GM18505 (cell line): ENCODE data around the gene MAOA.
A peak's percentile ranks its signal among the peaks of the same experiment; 100 is the strongest.

Experiments used
- ATAC-seq: cut with Tn5 transposase; IDR thresholded peaks from one replicate; pipeline ENCODE4 v1.9.1; 2021; ENCODE audit not compliant: unreplicated experiment
- POLR2A ChIP-seq: IDR thresholded peaks from 4 replicates; pipeline ENCODE4 v1.6.1; 2011; ENCODE audit warnings: borderline replicate concordance; ENCODE audit not compliant: insufficient read depth, insufficient read length; ENCODE audit errors: extremely low read depth

The MAOA gene

DNA sequence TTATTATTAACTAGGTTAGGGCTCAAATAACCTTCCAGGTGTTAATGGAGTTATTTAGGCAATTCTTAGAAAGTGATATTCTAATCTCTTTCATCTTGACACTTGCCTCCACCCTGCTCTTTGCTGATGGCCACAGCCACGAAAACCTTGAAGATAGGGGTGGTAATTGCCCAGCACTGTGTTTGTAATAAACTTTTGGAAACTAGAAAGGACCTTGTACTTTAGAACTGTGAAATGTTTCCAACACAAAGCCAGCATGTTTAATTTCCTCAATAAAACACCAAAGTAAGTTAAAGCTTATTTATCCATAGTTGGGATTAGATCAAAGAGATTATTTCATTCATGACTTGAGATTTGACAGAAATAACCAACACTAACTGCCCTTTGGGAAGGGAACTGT is 78.3 kb downstream of the MAOA start:
- TF ChIP-seq POLR2A = no peak

DNA sequence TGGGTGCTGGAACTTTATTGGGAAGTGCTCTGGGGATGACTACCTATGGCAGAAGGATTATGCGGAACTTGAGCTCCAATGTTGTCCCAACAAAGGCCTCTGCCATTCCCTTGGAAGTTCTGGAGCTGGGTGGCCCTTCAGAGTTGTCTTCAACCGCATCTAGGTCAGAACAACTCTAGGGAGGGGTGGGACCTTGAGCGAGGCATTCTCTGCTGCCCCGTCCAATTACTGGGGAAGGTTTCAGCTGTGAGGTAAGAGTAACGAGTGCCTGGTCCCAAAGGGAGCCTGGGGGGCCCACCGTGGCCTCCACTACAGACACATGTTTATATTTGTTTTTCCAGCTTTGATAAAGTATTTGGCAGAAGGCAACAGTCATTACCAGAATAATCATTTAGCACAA is 79.4 kb downstream of the MAOA start:
- TF ChIP-seq POLR2A = no peak

More for the DNA sequence above, 78.3 kb downstream of the MAOA start:
- no peak for ATAC-seq

DNA sequence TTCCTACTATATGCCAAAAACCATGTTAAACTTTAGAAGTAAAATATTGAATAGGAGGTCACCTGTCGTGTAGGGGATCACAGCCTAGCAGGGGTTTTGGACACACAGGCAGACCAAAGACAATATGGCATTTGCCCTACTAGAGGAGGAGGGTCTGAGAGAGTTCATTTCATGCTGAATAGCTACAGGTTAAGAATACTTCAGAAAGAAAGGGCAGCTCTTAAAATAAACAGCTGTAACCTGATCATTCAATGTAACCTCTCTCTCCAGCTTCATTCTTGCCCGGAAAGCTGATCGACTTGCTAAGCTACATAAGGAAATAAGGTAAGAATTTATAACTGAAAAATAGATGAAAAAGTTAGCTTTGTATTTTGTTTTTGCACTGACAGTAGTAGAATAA is 79.9 kb downstream of the MAOA start:
- no peak for ATAC-seq
- no peak for TF ChIP-seq POLR2A

More for the DNA sequence above, 79.4 kb downstream of the MAOA start:
- no peak for ATAC-seq

DNA sequence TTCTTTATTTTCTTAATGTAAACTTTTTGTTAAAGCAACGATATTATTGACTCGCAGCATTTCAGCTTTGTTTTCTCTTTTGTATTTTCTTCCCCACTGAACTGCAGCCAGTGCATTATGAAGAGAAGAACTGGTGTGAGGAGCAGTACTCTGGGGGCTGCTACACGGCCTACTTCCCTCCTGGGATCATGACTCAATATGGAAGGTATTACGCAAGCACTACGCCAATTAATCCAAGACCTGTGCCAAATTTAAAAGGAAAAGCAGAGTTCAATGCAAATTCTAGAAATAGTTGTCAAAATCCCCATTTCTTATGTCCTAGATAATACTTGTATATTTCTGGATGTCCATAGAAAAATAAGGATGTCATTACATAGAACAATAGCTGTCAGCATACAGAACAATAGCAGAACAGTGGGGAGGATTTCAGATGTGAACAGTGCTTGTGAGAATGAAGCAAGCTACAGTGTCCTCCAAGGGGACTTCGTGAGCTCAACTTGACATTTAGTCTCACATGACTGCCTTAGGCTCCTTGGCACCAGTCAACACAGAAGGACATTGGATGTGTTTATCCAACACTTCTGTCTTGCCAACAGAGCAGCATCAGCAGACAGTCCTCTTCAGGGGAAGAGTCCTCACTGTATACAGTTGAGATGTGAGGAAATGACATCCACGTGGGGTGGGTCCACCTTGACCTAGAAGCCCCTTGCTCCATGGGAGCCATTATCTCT is 85.9 kb downstream of the MAOA start:
- ATAC-seq = no peak
- no peak for TF ChIP-seq POLR2A

DNA sequence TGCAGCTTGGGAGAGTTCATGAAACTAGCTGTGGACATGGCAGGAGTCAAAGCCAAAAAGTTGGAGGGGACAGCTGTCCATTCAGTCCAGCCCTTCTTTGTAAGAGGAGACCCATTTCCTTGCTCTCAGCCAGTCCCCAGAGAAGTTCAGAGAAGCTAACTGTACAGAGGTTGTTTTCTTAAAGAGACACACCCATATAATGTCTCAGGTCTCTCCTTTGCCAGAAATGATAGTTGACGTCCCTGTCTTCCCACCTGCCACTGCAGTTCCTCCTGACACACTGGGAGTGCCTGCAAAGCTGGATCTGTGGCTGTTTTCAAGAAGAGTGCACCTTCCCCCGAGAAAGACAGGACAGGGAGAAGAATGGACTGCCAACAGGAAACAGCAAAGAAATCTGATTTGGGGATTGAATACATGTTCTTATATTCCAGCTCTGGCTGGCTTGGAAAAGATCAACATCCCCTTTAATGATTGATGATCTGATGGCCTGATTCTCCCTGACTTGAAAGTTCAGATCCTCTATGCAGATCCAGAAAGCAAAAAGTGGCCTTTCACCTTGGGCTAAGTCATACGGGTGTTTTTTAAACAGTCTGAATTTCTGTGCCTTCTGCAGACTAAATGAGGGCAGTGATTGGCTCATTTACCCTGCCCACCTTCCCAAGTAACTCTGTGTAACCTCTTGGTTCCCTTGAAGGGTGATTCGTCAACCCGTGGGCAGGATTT is 87.2 kb downstream of the MAOA start:
- no peak for ATAC-seq
- TF ChIP-seq POLR2A = no peak

DNA sequence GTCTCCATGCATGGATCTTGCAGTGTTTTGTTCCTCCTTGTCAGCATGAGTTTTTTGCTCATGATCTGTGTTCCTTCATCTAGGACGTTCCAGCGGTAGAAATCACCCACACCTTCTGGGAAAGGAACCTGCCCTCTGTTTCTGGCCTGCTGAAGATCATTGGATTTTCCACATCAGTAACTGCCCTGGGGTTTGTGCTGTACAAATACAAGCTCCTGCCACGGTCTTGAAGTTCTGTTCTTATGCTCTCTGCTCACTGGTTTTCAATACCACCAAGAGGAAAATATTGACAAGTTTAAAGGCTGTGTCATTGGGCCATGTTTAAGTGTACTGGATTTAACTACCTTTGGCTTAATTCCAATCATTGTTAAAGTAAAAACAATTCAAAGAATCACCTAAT is 88.2 kb downstream of the MAOA start:
- no peak for TF ChIP-seq POLR2A

DNA sequence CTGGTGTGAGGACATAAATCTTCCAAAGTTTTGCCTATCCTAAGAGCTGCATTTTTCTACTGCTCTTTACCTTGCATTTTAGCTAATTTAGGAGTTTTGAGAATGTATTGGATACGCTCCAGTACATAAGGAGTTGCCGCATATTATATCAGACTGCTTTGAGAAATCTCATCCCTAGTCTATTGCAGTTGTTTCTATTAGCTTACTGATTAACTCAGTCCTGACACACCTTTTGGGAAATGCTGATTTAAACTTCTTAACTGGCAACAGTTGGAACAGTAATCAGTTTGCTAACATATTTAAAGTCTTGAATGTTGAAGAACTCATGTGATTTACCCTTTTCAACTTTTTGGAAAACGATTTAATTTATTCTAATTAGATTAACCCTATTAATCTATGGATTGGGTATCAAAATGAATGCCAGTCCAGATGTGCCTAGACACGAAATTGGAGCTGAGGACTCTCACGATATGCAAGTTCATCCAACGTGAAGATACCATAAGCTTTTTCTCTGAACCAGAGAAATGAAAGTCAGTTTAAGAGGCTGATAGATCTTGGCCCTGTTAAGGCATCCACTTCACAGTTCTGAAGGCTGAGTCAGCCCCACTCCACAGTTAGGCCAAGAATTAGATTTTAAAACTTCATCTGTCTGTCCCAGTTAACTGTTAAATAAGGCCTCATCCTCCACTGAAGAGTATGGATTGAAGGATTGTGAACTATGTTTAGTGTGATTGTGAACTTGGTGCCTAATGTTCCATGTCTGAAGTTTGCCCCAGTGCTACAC is 90.0 kb downstream of the MAOA start:
- TF ChIP-seq POLR2A = no peak
- no peak for ATAC-seq

More for the DNA sequence above, 88.2 kb downstream of the MAOA start:
- ATAC-seq = no peak

DNA sequence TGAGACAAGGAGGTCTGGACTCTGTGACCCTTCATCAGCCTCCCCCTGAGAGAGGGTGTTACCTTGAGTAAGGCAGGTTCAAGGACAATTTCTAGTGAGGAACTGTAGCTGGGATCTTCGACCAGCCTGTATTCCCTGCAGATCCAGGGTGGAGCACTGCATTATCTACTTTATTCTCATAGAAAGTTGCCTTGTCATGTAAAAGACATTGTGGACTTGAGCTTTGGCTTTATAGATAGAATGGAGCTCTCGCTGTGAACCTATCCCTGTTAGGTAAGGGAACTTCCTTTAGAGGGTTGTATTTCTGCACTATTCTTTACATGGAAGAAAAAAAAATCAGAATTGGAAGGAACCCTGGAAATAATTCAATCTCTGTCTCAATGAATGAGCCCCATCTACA is 91.4 kb downstream of the MAOA start:
- ATAC-seq = no peak
- no peak for TF ChIP-seq POLR2A

DNA sequence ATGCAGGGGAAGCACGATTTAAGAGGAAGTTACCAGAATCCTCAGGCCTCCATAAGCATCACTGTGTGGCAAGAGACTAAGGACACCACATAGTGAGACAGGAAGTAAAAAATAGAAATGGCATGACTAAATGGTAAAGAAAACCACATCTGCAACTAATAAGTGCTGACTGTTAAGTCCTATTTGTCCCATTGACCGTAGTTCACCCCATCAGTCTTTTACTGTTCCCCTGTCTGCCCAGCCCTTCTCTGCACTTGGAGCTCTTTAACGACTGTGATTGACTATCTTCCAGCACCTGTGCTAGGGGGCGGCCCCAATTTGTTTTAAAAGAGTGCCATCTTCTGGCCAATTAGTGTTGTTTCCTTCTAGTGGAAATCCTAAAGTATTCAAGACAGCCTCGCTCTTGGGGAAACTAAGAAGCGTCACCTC is 94.2 kb downstream of the MAOA start:
- peak; percentile 86 for ATAC-seq
- TF ChIP-seq POLR2A = no peak

DNA sequence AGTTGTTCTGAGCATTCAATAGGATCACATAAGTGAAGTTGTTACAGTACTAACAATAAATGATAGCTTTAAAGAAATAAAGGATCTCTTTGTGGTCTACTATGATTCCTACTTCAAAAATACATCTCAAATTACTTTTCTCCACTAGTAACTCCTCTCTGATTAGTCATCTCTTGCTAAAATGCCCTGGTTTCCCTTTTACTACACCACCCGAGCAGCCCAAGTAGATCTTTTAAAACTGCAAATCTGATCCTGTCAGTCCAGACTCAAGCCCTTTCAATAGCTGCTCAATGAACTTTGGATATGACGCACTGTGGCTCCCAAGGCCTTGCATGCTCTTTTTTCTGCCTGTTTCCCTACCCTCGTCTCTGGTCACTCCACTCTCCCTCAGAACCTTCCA is 97.5 kb downstream of the MAOA start:
- ATAC-seq = no peak
- no peak for TF ChIP-seq POLR2A

DNA sequence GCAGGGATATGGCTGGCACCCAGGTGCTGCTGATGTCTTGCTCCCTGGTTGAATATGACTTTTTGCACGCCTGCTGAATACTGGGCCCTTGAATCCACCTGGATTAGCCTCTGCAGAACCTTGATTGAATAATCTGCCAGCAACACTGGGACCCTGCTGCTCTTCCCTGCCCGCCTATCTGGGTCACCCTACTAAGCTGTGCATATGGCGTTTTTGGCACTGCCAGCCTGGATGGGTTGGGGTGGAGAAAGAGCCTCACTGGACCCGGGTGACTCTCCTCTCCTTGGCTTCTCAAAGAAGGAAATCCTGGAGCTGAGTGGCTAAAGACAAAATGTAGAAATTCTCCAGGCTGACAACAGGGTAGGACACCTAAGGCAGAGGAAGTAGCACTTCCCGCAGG is 100.0 kb downstream of the MAOA start:
- no peak for ATAC-seq
- no peak for TF ChIP-seq POLR2A

DNA sequence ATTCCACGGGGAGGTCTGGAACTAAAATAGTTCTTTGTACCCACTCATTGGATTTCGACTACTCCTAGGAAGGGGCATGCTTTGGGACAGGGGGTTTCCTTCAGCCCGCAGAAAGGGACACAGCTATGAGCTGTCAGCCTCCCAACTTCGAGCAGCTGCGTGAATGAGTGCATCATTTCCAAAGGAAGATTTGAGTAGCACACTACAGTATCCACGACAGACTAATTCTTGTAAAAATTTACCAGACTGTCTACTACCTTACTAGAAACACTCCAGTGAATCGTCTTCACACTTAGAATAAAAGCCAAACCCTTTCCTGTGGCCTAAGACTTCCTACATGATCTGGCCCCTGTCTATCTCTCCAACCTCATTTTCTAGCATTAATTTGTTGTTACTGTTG is 101.9 kb downstream of the MAOA start:
- no peak for ATAC-seq
- no peak for TF ChIP-seq POLR2A

DNA sequence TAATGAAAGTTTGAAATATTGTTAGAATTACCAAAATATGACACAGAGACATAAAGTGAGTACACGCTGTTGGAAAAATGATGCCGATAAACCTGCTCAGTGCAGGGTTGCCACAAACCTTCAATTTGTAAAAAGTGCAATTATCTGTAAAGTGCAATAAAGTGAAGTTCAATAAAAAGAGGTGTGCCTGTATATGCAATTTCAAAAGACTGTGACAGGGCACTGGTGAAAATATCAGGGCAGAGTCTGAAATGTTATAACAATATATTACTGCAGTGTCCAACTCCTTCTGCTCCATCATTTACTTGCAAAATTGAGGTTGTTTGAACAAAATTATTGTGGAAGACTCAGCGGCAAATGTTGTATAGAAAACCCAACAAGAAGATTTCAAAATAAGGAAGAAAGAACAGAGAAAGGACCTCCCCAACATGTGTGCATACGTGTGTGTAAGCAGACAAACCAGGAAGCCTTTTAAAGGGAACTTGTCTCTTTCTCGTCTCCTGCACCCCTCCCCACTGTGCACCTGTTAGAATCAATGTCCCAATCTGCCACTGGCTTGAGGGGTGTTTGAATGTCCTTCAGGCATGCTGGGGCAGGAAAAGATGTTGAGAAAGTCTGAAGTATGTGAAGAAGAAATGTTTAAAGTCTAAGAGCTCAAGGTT is 130.0 kb downstream of the MAOA start:
- ATAC-seq = no peak
- TF ChIP-seq POLR2A = no peak
